Activated T-helper 17 cell treated with anti-CD3 and anti-CD28 coated beads, Interleukin-2, amount 50 U/mL, for 72 hours (primary cell): ENCODE measurements around the gene ELAVL2. TPM values are rescaled to one million over a fixed set of nuclear protein-coding genes. Genes with fewer than 3 reads are reported as not detected.
A peak's percentile ranks its signal among the peaks of the same experiment; 100 is the strongest.

ENCODE experiments used
- ATAC-seq: fragments of 150-1000 bp; cut with Tn5 transposase; replicated peaks from 2 replicates; pipeline ENCODE4 v1.10.0; 2021; ENCODE audit warnings: mild to moderate bottlenecking, moderate library complexity
- H3K27ac Mint-ChIP-seq: one replicate; pipeline ENCODE4 v1.8.0; 2022; ENCODE audit warnings: mixed read lengths
- H3K27me3 Mint-ChIP-seq: one replicate; pipeline ENCODE4 v1.8.0; 2022; ENCODE audit warnings: mixed read lengths
- H3K36me3 Mint-ChIP-seq: one replicate; pipeline ENCODE4 v1.8.0; 2022; ENCODE audit warnings: low read depth, mild to moderate bottlenecking, mixed read lengths
- H3K4me1 Mint-ChIP-seq: one replicate; pipeline ENCODE4 v1.8.0; 2022; ENCODE audit warnings: mixed read lengths
- H3K4me3 Mint-ChIP-seq: one replicate; pipeline ENCODE4 v1.8.0; 2022; ENCODE audit warnings: mild to moderate bottlenecking, mixed read lengths
- H3K9me3 Mint-ChIP-seq: one replicate; pipeline ENCODE4 v1.8.0; 2022; ENCODE audit warnings: mixed read lengths
- total RNA-seq, 2 donors: library from RNA; stranded (reverse); gene quantifications; one replicate each; pipeline ENCODE4 v1.2.3, GENCODE V29; 2022

ELAVL2 gene
- total RNA-seq, 2 donors from 2014 or later, result not detected

- Mint-ChIP-seq H3K9me3 (peaks cover 2% of the 10 kb centered on the region), H3K4me1 (no peaks in the 10 kb centered on the region), H3K27me3 (peaks cover 2% of the 10 kb centered on the region), H3K4me3 (no peak overlapping the region), H3K27ac (no peak overlapping the region), H3K36me3 (no peaks in the 10 kb centered on the region)
- ATAC-seq, result no peak
Observed at GRCh38 chr9:23686896-23687295, 139.1 kb downstream of the ELAVL2 start.

GRCh38 chr9:23686257-23686656 is 139.8 kb downstream of the ELAVL2 start:
- peaks cover 4% of the 10 kb centered on the region for H3K9me3 Mint-ChIP-seq
- no peak overlapping the region for H3K27ac Mint-ChIP-seq
- ATAC-seq, result no peak
- no peaks in the 10 kb centered on the region for H3K4me1 Mint-ChIP-seq
- peaks cover 3% of the 10 kb centered on the region for H3K27me3 Mint-ChIP-seq
- no peak overlapping the region for H3K4me3 Mint-ChIP-seq
- H3K36me3 Mint-ChIP-seq, result no peaks in the 10 kb centered on the region

- no peaks in the 10 kb centered on the region for H3K36me3 Mint-ChIP-seq
- H3K4me1 Mint-ChIP-seq, result no peaks in the 10 kb centered on the region
- H3K27me3 Mint-ChIP-seq, result peaks cover 3% of the 10 kb centered on the region
- no peak for ATAC-seq
- H3K9me3 Mint-ChIP-seq, result peaks cover 7% of the 10 kb centered on the region
- no peak overlapping the region for H3K27ac Mint-ChIP-seq
- H3K4me3 Mint-ChIP-seq, result no peak overlapping the region
Observed at GRCh38 chr9:23683611-23684061, 142.4 kb downstream of the ELAVL2 start.

GRCh38 chr9:23682891-23683431 is 143.1 kb downstream of the ELAVL2 start:
- ATAC-seq, result no peak
- H3K27ac Mint-ChIP-seq, result no peak overlapping the region
- no peak overlapping the region for H3K4me3 Mint-ChIP-seq
- peaks cover 3% of the 10 kb centered on the region for H3K27me3 Mint-ChIP-seq
- H3K9me3 Mint-ChIP-seq, result peaks cover 7% of the 10 kb centered on the region
- H3K4me1 Mint-ChIP-seq, result no peaks in the 10 kb centered on the region
- no peaks in the 10 kb centered on the region for H3K36me3 Mint-ChIP-seq

- peaks cover 3% of the 10 kb centered on the region for H3K27me3 Mint-ChIP-seq
- no peak overlapping the region for H3K27ac Mint-ChIP-seq
- no peaks in the 10 kb centered on the region for H3K4me1 Mint-ChIP-seq
- no peak overlapping the region for H3K4me3 Mint-ChIP-seq
- H3K36me3 Mint-ChIP-seq, result no peaks in the 10 kb centered on the region
- no peak for ATAC-seq
- H3K9me3 Mint-ChIP-seq, result peaks cover 7% of the 10 kb centered on the region
Observed at GRCh38 chr9:23682352-23682751, 143.7 kb downstream of the ELAVL2 start.

GRCh38 chr9:23677446-23677845 is 148.6 kb downstream of the ELAVL2 start:
- Mint-ChIP-seq H3K27ac (no peak overlapping the region), H3K4me3 (no peak overlapping the region), H3K27me3 (peaks cover 3% of the 10 kb centered on the region), H3K36me3 (no peaks in the 10 kb centered on the region), H3K9me3 (peaks cover 14% of the 10 kb centered on the region), H3K4me1 (no peaks in the 10 kb centered on the region)
- no peak for ATAC-seq

- Mint-ChIP-seq H3K4me3 (no peak overlapping the region), H3K9me3 (peaks cover 7% of the 10 kb centered on the region), H3K27ac (no peak overlapping the region), H3K36me3 (no peaks in the 10 kb centered on the region), H3K27me3 (no peaks in the 10 kb centered on the region), H3K4me1 (no peaks in the 10 kb centered on the region)
- no peak for ATAC-seq
Observed at GRCh38 chr9:23674016-23674585, 151.9 kb downstream of the ELAVL2 start.

GRCh38 chr9:23672151-23672550 is 153.9 kb downstream of the ELAVL2 start:
- Mint-ChIP-seq H3K27ac (no peak overlapping the region), H3K9me3 (peaks cover 7% of the 10 kb centered on the region), H3K4me3 (no peak overlapping the region)

GRCh38 chr9:23669776-23670175 is 156.3 kb downstream of the ELAVL2 start:
- no peaks in the 10 kb centered on the region for H3K27me3 Mint-ChIP-seq
- H3K9me3 Mint-ChIP-seq, result no peaks in the 10 kb centered on the region
- H3K36me3 Mint-ChIP-seq, result no peaks in the 10 kb centered on the region
- no peaks in the 10 kb centered on the region for H3K4me1 Mint-ChIP-seq
- no peak overlapping the region for H3K4me3 Mint-ChIP-seq
- no peak for ATAC-seq
- no peak overlapping the region for H3K27ac Mint-ChIP-seq

More at GRCh38 chr9:23672151-23672550, 153.9 kb downstream of the ELAVL2 start:
- Mint-ChIP-seq H3K27me3 (no peaks in the 10 kb centered on the region), H3K36me3 (no peaks in the 10 kb centered on the region), H3K4me1 (no peaks in the 10 kb centered on the region)
- no peak for ATAC-seq

GRCh38 chr9:23665635-23666034 is 160.4 kb downstream of the ELAVL2 start:
- ATAC-seq, result no peak
- no peaks in the 10 kb centered on the region for H3K36me3 Mint-ChIP-seq
- no peaks in the 10 kb centered on the region for H3K27me3 Mint-ChIP-seq
- no peak overlapping the region for H3K4me3 Mint-ChIP-seq
- H3K4me1 Mint-ChIP-seq, result no peaks in the 10 kb centered on the region
- no peaks in the 10 kb centered on the region for H3K9me3 Mint-ChIP-seq
- H3K27ac Mint-ChIP-seq, result no peak overlapping the region

- no peaks in the 10 kb centered on the region for H3K4me1 Mint-ChIP-seq
- H3K4me3 Mint-ChIP-seq, result no peak overlapping the region
- H3K36me3 Mint-ChIP-seq, result no peaks in the 10 kb centered on the region
- H3K9me3 Mint-ChIP-seq, result no peaks in the 10 kb centered on the region
- H3K27ac Mint-ChIP-seq, result no peak overlapping the region
- H3K27me3 Mint-ChIP-seq, result no peaks in the 10 kb centered on the region
- no peak for ATAC-seq
Observed at GRCh38 chr9:23665051-23665450, 161.0 kb downstream of the ELAVL2 start.

GRCh38 chr9:23663946-23664345 is 162.1 kb downstream of the ELAVL2 start:
- Mint-ChIP-seq H3K27ac (no peak overlapping the region), H3K4me3 (no peak overlapping the region), H3K4me1 (no peaks in the 10 kb centered on the region), H3K27me3 (no peaks in the 10 kb centered on the region), H3K9me3 (no peaks in the 10 kb centered on the region), H3K36me3 (no peaks in the 10 kb centered on the region)
- no peak for ATAC-seq

- Mint-ChIP-seq H3K9me3 (no peaks in the 10 kb centered on the region), H3K27ac (no peak overlapping the region), H3K4me3 (no peak overlapping the region), H3K27me3 (no peaks in the 10 kb centered on the region), H3K4me1 (no peaks in the 10 kb centered on the region), H3K36me3 (no peaks in the 10 kb centered on the region)
- ATAC-seq, result no peak
Observed at GRCh38 chr9:23663536-23663935, 162.5 kb downstream of the ELAVL2 start.

GRCh38 chr9:23663125-23663524 is 162.9 kb downstream of the ELAVL2 start:
- ATAC-seq, result no peak
- Mint-ChIP-seq H3K27ac (no peak overlapping the region), H3K27me3 (no peaks in the 10 kb centered on the region), H3K36me3 (no peaks in the 10 kb centered on the region), H3K4me1 (no peaks in the 10 kb centered on the region), H3K4me3 (no peak overlapping the region), H3K9me3 (no peaks in the 10 kb centered on the region)

GRCh38 chr9:23662320-23662719 is 163.7 kb downstream of the ELAVL2 start:
- Mint-ChIP-seq H3K27me3 (no peaks in the 10 kb centered on the region), H3K27ac (no peak overlapping the region), H3K9me3 (no peaks in the 10 kb centered on the region), H3K36me3 (no peaks in the 10 kb centered on the region), H3K4me1 (no peaks in the 10 kb centered on the region), H3K4me3 (no peak overlapping the region)
- peak; percentile 35 for ATAC-seq
